Gastrocnemius medialis (tissue), 4 donors: ENCODE results near the gene ACBD6.

Experiments used
- POLR2A ChIP-seq, 2 donors: fragments of 450-650 bp; IDR thresholded peaks; one replicate each; pipeline ENCODE4 v1.6.1; 2017; ENCODE audit warnings: antibody characterized with exemption in 2 of 2, mild to moderate bottlenecking in 2 of 2, moderate library complexity in 2 of 2
- TF ChIP-seq, protein P1 (sequence below), 5 experiments: fragments of 450-650 bp in 3 of 5; fragments of 200-600 bp in 2 of 5; sonication (generic) in 2 of 5; IDR thresholded peaks in 4 of 5; conservative IDR thresholded peaks in 1 of 5; 1 replicate in 4 of 5; 2 replicates in 1 of 5; pipeline ENCODE4 v1.5.1; 2016 to 2019; ENCODE audit warnings: antibody characterized with exemption in 5 of 5, mild to moderate bottlenecking in 3 of 5, moderate library complexity in 3 of 5

DNA sequence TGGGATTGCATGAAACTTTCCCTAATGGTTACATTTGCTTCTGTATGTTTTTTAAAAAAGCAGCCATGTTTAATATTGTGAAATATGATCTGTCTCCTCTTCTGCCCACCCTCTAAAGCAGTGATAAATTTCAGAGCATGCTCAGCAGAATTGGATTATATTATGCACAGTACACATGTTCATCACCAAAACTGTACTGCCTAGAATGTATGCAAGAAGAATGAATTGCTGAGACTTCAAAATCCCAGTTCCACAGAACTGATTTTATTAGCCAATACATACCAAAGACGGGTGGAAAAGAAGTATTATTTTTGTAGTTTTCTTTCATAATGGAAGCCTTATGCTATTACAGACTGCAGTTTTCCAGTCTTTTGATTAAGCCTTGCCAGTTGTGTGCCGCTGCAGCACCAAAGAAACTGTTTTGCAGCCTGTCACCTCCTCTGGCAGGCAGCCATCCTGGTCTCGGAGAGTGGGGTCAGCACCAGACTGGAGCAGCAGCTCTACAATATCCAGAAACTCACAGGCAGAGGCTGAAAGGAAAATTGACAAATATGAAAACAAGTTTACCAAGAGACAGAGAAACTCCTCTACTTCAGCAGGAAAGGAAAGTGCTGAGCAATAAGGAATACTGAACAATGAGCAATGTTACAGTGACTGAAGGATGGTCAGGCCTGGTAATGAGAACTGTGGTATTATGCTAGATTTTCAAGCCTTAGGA, 214.2 kb downstream of the ACBD6 start:
- TF ChIP-seq, protein P1, sequence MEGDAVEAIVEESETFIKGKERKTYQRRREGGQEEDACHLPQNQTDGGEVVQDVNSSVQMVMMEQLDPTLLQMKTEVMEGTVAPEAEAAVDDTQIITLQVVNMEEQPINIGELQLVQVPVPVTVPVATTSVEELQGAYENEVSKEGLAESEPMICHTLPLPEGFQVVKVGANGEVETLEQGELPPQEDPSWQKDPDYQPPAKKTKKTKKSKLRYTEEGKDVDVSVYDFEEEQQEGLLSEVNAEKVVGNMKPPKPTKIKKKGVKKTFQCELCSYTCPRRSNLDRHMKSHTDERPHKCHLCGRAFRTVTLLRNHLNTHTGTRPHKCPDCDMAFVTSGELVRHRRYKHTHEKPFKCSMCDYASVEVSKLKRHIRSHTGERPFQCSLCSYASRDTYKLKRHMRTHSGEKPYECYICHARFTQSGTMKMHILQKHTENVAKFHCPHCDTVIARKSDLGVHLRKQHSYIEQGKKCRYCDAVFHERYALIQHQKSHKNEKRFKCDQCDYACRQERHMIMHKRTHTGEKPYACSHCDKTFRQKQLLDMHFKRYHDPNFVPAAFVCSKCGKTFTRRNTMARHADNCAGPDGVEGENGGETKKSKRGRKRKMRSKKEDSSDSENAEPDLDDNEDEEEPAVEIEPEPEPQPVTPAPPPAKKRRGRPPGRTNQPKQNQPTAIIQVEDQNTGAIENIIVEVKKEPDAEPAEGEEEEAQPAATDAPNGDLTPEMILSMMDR (IDR thresholded peaks at IDR 0.05 in 4 of 5, conservative IDR thresholded peaks at IDR 0.05 in 1 of 5) = no peak
- no peak for TF ChIP-seq POLR2A (IDR thresholded peaks at IDR 0.05)
